ENCODE measurements around the gene TMEM186. TPM values are rescaled to one million over a fixed set of nuclear protein-coding genes. Genes with fewer than 3 reads are reported as not detected.

The TMEM186 gene
- total and polyA plus RNA-seq, 2 experiments from 2014 or later = 8.3 to 14.8 TPM

DNA sequence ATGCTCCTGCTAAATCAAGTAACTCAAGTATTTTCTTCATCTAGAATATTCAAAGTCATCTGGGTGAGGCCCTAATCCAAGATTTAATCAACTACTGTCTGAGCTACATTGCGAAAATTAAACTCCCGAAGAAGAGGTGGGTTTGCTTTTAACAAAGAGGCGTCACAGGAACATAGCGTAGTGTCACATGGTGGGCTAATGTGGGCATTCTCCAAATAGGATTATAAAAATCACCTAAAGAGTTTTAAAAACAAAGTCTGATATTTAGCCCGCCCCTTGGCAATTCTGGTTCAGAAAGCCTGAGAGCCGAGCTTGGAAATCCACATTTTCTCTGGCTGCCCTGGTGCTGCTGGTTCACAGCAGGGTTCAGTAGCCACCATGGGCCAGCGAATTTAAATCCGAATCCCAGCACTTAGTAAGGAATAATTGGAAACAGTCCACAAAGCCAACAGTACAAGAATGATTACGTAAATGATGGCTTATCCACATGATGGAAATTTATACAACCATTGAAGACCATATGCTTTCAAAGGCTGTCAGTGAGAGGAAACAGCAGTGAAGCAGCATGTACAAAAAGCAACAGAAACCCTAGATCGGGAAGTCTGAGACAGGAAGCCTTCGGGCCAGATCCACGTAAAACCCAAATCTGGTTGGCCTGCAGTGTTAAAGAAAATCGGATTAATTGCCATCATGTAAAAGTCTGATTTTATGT lies 9.0 kb upstream of the TMEM186 start:
- no peak overlapping the region for H3K4me2 ChIP-seq
- peaks cover 29% of the 10 kb centered on the region for H4K20me1 ChIP-seq (replicated peaks; ENCODE audit: insufficient read depth)
- 0 out of 2 replicates have a peak overlapping the region, but pooled peaks have one; percentile 63 for H3K27ac ChIP-seq (ENCODE audit: low read depth)
- Mint-ChIP-seq H3K4me3 (no peak overlapping the region), H3K9me3 (no peaks in the 10 kb centered on the region; the same call in 2 of the 3 replicates), H3K27me3 (ENCODE audit: insufficient read depth, low read depth, poor library complexity) (peaks cover 7% of the 10 kb centered on the region), H3K4me1 (no peaks in the 10 kb centered on the region), H3K27ac (no peak overlapping the region; the same call in 1 of the 2 replicates), H3K36me3 (ENCODE audit: low read depth) (peaks cover 96% of the 10 kb centered on the region)
- no peaks in the 10 kb centered on the region for H3K27me3 ChIP-seq (ENCODE audit: insufficient read depth)
- no peaks in the 10 kb centered on the region for H3K4me1 ChIP-seq (ENCODE audit: insufficient read depth)
- H3K36me3 ChIP-seq (ENCODE audit: insufficient read depth) = peaks cover 76% of the 10 kb centered on the region
- ATAC-seq (no peak), DNase-seq (ENCODE audit: low spot score) (no peak)
- H3K4me3 ChIP-seq = no peak overlapping the region
- H2AFZ ChIP-seq = no peak overlapping the region
- peaks cover 62% of the 10 kb centered on the region for H3K79me2 ChIP-seq (replicated peaks; ENCODE audit: insufficient read depth)
- TF ChIP-seq EZH2 (IDR thresholded peaks at IDR 0.05; ENCODE audit: low read depth, unreplicated experiment) (no peak), ZNF114 (CRISPR knock-in tag; IDR thresholded peaks at IDR 0.05) (no peak), JUNB (IDR thresholded peaks at IDR 0.05; ENCODE audit: unreplicated experiment) (no peak), CREB1 (CRISPR knock-in tag; IDR thresholded peaks at IDR 0.05; ENCODE audit: low read depth) (no peak), ZNF331 (CRISPR knock-in tag; IDR thresholded peaks at IDR 0.05; ENCODE audit: low read depth) (no peak), EZH2phosphoT487 (IDR thresholded peaks at IDR 0.05; ENCODE audit: unreplicated experiment) (no peak), STAT1 (IDR thresholded peaks at IDR 0.05; ENCODE audit: unreplicated experiment) (no peak)
- TF ChIP-seq, protein P1, sequence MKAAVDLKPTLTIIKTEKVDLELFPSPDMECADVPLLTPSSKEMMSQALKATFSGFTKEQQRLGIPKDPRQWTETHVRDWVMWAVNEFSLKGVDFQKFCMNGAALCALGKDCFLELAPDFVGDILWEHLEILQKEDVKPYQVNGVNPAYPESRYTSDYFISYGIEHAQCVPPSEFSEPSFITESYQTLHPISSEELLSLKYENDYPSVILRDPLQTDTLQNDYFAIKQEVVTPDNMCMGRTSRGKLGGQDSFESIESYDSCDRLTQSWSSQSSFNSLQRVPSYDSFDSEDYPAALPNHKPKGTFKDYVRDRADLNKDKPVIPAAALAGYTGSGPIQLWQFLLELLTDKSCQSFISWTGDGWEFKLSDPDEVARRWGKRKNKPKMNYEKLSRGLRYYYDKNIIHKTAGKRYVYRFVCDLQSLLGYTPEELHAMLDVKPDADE (IDR thresholded peaks at IDR 0.05) = no peak
- TF ChIP-seq, protein P2, sequence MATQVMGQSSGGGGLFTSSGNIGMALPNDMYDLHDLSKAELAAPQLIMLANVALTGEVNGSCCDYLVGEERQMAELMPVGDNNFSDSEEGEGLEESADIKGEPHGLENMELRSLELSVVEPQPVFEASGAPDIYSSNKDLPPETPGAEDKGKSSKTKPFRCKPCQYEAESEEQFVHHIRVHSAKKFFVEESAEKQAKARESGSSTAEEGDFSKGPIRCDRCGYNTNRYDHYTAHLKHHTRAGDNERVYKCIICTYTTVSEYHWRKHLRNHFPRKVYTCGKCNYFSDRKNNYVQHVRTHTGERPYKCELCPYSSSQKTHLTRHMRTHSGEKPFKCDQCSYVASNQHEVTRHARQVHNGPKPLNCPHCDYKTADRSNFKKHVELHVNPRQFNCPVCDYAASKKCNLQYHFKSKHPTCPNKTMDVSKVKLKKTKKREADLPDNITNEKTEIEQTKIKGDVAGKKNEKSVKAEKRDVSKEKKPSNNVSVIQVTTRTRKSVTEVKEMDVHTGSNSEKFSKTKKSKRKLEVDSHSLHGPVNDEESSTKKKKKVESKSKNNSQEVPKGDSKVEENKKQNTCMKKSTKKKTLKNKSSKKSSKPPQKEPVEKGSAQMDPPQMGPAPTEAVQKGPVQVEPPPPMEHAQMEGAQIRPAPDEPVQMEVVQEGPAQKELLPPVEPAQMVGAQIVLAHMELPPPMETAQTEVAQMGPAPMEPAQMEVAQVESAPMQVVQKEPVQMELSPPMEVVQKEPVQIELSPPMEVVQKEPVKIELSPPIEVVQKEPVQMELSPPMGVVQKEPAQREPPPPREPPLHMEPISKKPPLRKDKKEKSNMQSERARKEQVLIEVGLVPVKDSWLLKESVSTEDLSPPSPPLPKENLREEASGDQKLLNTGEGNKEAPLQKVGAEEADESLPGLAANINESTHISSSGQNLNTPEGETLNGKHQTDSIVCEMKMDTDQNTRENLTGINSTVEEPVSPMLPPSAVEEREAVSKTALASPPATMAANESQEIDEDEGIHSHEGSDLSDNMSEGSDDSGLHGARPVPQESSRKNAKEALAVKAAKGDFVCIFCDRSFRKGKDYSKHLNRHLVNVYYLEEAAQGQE (IDR thresholded peaks at IDR 0.05; ENCODE audit: unreplicated experiment) = no peak
- TF ChIP-seq, protein P3, sequence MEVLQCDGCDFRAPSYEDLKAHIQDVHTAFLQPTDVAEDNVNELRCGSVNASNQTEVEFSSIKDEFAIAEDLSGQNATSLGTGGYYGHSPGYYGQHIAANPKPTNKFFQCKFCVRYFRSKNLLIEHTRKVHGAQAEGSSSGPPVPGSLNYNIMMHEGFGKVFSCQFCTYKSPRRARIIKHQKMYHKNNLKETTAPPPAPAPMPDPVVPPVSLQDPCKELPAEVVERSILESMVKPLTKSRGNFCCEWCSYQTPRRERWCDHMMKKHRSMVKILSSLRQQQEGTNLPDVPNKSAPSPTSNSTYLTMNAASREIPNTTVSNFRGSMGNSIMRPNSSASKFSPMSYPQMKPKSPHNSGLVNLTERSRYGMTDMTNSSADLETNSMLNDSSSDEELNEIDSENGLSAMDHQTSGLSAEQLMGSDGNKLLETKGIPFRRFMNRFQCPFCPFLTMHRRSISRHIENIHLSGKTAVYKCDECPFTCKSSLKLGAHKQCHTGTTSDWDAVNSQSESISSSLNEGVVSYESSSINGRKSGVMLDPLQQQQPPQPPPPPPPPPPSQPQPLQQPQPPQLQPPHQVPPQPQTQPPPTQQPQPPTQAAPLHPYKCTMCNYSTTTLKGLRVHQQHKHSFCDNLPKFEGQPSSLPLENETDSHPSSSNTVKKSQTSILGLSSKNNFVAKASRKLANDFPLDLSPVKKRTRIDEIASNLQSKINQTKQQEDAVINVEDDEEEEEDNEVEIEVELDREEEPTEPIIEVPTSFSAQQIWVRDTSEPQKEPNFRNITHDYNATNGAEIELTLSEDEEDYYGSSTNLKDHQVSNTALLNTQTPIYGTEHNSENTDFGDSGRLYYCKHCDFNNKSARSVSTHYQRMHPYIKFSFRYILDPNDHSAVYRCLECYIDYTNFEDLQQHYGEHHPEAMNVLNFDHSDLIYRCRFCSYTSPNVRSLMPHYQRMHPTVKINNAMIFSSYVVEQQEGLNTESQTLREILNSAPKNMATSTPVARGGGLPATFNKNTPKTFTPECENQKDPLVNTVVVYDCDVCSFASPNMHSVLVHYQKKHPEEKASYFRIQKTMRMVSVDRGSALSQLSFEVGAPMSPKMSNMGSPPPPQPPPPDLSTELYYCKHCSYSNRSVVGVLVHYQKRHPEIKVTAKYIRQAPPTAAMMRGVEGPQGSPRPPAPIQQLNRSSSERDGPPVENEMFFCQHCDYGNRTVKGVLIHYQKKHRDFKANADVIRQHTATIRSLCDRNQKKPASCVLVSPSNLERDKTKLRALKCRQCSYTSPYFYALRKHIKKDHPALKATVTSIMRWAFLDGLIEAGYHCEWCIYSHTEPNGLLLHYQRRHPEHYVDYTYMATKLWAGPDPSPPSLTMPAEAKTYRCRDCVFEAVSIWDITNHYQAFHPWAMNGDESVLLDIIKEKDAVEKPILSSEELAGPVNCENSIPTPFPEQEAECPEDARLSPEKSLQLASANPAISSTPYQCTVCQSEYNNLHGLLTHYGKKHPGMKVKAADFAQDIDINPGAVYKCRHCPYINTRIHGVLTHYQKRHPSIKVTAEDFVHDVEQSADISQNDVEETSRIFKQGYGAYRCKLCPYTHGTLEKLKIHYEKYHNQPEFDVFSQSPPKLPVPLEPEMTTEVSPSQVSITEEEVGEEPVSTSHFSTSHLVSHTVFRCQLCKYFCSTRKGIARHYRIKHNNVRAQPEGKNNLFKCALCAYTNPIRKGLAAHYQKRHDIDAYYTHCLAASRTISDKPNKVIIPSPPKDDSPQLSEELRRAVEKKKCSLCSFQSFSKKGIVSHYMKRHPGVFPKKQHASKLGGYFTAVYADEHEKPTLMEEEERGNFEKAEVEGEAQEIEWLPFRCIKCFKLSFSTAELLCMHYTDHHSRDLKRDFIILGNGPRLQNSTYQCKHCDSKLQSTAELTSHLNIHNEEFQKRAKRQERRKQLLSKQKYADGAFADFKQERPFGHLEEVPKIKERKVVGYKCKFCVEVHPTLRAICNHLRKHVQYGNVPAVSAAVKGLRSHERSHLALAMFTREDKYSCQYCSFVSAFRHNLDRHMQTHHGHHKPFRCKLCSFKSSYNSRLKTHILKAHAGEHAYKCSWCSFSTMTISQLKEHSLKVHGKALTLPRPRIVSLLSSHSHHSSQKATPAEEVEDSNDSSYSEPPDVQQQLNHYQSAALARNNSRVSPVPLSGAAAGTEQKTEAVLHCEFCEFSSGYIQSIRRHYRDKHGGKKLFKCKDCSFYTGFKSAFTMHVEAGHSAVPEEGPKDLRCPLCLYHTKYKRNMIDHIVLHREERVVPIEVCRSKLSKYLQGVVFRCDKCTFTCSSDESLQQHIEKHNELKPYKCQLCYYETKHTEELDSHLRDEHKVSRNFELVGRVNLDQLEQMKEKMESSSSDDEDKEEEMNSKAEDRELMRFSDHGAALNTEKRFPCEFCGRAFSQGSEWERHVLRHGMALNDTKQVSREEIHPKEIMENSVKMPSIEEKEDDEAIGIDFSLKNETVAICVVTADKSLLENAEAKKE (CRISPR knock-in tag; IDR thresholded peaks at IDR 0.05) = no peak
- no peaks in the 10 kb centered on the region for H3K9me2 ChIP-seq (ENCODE audit: insufficient read depth)
- H3F3A ChIP-seq (replicated peaks; ENCODE audit: low read depth) = peaks cover 16% of the 10 kb centered on the region; the same call in 1 of the 2 replicates

Measured in GM23338 (cell line).